Breast epithelium (tissue), 4 donors: ENCODE data around the gene RIMBP2. TPM values are rescaled to one million over a fixed set of nuclear protein-coding genes. Genes with fewer than 3 reads are reported as not detected.

Experiments used
- DNase-seq, 2 donors: peaks; one replicate each; pipeline ENCODE4 v3.0.0-alpha.2; 2019; ENCODE audit warnings: low spot score in 2 of 2
- H3K27ac ChIP-seq, 2 donors: fragments of 200-600 bp; sonication (generic) in 1 of 2; one replicate each; pipeline ENCODE4 v1.5.1; 2016 to 2019; ENCODE audit warnings: mild to moderate bottlenecking in 1 of 2
- H3K27me3 ChIP-seq, 2 donors: fragments of 200-600 bp; sonication (generic) in 1 of 2; one replicate each; pipeline versions ENCODE4 v1.5.1 to v1.6.0; 2017 to 2019; ENCODE audit warnings: control low read depth in 1 of 2, mild to moderate bottlenecking in 1 of 2
- H3K36me3 ChIP-seq: fragments of 200-600 bp; one replicate; pipeline ENCODE4 v1.5.1; 2019
- H3K4me1 ChIP-seq, 2 donors: fragments of 200-600 bp; sonication (generic); one replicate each; pipeline ENCODE4 v1.5.1; 2016 to 2019; ENCODE audit warnings: control low read depth in 1 of 2
- H3K4me3 ChIP-seq, 3 donors: fragments of 200-600 bp; sonication (generic); 1 replicate in 2 of 3; 2 replicates in 1 of 3; pipeline ENCODE4 v1.5.1; 2016 to 2019; ENCODE audit warnings: mild to moderate bottlenecking in 3 of 3, moderate library complexity in 2 of 3
- H3K9me3 ChIP-seq, 2 donors: fragments of 200-600 bp; sonication (generic) in 1 of 2; one replicate each; pipeline ENCODE4 v1.5.1; 2016 to 2019; ENCODE audit warnings: control low read depth in 1 of 2
- CTCF ChIP-seq, 3 donors: fragments of 450-650 bp; IDR thresholded peaks; one replicate each; pipeline ENCODE4 v1.5.1; 2016 to 2017; ENCODE audit warnings: antibody characterized with exemption in 3 of 3, mild to moderate bottlenecking in 3 of 3, moderate library complexity in 3 of 3
- POLR2A ChIP-seq: fragments of 450-650 bp; IDR thresholded peaks from one replicate; pipeline ENCODE4 v1.6.1; 2016; ENCODE audit warnings: antibody characterized with exemption, mild to moderate bottlenecking, moderate library complexity
- POLR2AphosphoS5 ChIP-seq, 3 donors: sonication (generic); formaldehyde crosslinking; IDR thresholded peaks; one replicate each; pipeline ENCODE4 v1.6.1; 2017; ENCODE audit warnings: antibody characterized with exemption in 3 of 3
- intact Hi-C: fragments of 100-400 bp; cut with DNase I; formaldehyde crosslinking; loops from one replicate; pipeline ENCODE4 v1.15.1; 2023; ENCODE audit warnings: low total_unique reads
- total RNA-seq, 3 donors: library from RNA; depleted of rRNA; stranded (reverse); fragments of >200 nt; gene quantifications; one replicate each; pipeline ENCODE4 v1.1.0, GENCODE V29; 2016

Gene RIMBP2
- total RNA-seq, 3 donors from 2014 or later = under 0.01 to 0.59 (median under 0.01) TPM

GRCh38 chr12:130582286-130582685 is 133.8 kb downstream of the RIMBP2 start:
- H3K27ac ChIP-seq = no peak overlapping the region
- H3K9me3 ChIP-seq = peaks cover 5 to 6% of the 10 kb centered on the region in 2 donors
- TF ChIP-seq CTCF (IDR thresholded peaks at IDR 0.05) (no peak), POLR2AphosphoS5 (IDR thresholded peaks at IDR 0.05) (no peak), POLR2A (no peak)
- H3K4me3 ChIP-seq = no peak overlapping the region
- no peaks in the 10 kb centered on the region for H3K4me1 ChIP-seq
- DNase-seq = no peak
- intact Hi-C loops = no loop called here
- H3K27me3 ChIP-seq = no peaks in the 10 kb centered on the region
- H3K36me3 ChIP-seq = no peaks in the 10 kb centered on the region

DNA sequence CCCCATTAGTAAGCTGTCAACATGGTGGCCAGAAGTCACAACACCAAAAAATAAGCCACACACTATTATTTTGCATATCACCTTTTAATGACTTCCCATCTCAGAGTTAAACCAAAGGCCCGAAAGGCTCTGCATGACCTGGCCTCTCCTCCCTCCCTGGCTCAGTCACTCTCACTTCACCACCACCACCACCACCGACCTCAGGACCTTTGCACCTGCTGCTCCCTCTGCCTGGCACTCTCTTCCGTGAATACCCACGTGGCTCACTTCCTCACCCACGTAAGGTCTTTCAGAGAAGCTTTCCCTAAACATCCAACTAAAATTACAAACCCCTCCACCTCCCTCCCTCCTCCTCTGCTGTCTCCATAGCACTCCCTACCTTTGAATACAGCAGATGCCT is 134.3 kb downstream of the RIMBP2 start:
- no peak for DNase-seq
- H3K4me1 ChIP-seq = no peaks in the 10 kb centered on the region
- intact Hi-C loops = no loop called here

DNA sequence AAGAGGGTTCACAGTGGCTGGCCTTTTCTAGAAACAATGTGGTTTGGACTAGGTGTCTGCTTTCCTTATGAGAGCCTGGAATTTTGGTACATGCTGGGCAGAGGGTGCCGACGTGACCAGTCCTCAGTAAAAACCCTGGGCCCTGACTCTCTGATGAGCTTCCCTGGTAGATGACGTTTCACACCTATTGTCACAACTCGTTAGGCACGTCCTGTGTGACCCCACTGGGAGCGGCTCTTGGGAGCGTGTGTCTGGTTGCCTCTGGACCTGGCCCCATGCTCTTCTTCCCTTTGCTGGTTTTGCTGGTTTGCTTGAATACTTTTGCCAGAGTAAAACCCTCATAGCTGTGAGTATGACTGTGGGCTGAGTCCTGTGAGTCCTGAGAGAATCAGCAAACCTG is 136.9 kb downstream of the RIMBP2 start:
- H3K27ac ChIP-seq = no peak overlapping the region
- H3K4me3 ChIP-seq = no peak overlapping the region
- H3K9me3 ChIP-seq = peaks cover 0 to 15% of the 10 kb centered on the region in 2 donors
- DNase-seq = no peak
- intact Hi-C loops = no loop called here
- TF ChIP-seq POLR2AphosphoS5 (IDR thresholded peaks at IDR 0.05) = no peak
- TF ChIP-seq POLR2A = no peak
- no peak for TF ChIP-seq CTCF (IDR thresholded peaks at IDR 0.05)
- no peaks in the 10 kb centered on the region for H3K27me3 ChIP-seq
- H3K4me1 ChIP-seq = no peaks in the 10 kb centered on the region
- no peaks in the 10 kb centered on the region for H3K36me3 ChIP-seq

More for the DNA sequence above, 134.3 kb downstream of the RIMBP2 start:
- TF ChIP-seq CTCF (IDR thresholded peaks at IDR 0.05) = no peak
- no peak for TF ChIP-seq POLR2AphosphoS5 (IDR thresholded peaks at IDR 0.05)
- TF ChIP-seq POLR2A = no peak
- Histone ChIP-seq H3K9me3 (peaks cover 5 to 6% of the 10 kb centered on the region in 2 donors), H3K27me3 (no peaks in the 10 kb centered on the region), H3K27ac (no peak overlapping the region), H3K4me3 (no peak overlapping the region), H3K36me3 (no peaks in the 10 kb centered on the region)

- Histone ChIP-seq H3K4me3 (no peak overlapping the region), H3K27me3 (no peaks in the 10 kb centered on the region), H3K27ac (no peak overlapping the region), H3K9me3 (peaks cover 0 to 15% of the 10 kb centered on the region in 2 donors), H3K4me1 (no peaks in the 10 kb centered on the region), H3K36me3 (no peaks in the 10 kb centered on the region)
- intact Hi-C loops = no loop called here
- no peak for DNase-seq
- TF ChIP-seq CTCF (IDR thresholded peaks at IDR 0.05) = no peak
- no peak for TF ChIP-seq POLR2A
Observed at GRCh38 chr12:130577351-130577750, 138.7 kb downstream of the RIMBP2 start.

- Histone ChIP-seq H3K27ac (no peak overlapping the region), H3K36me3 (no peaks in the 10 kb centered on the region), H3K4me1 (no peaks in the 10 kb centered on the region), H3K27me3 (no peaks in the 10 kb centered on the region), H3K9me3 (peaks cover 0 to 9% of the 10 kb centered on the region in 2 donors), H3K4me3 (no peak overlapping the region)
- DNase-seq = no peak
- intact Hi-C loops = no loop called here
- no peak for TF ChIP-seq CTCF (IDR thresholded peaks at IDR 0.05)
- TF ChIP-seq POLR2A = no peak
- TF ChIP-seq POLR2AphosphoS5 (IDR thresholded peaks at IDR 0.05) = no peak
Observed at GRCh38 chr12:130576371-130576816, 139.7 kb downstream of the RIMBP2 start.
